Kidney (tissue), 14 donors: Measurements from ENCODE around the gene GIMAP7. TPM values are rescaled to one million over a fixed set of nuclear protein-coding genes. Genes with fewer than 3 reads are reported as not detected.
A peak's percentile ranks its signal among the peaks of the same experiment; 100 is the strongest.
"Not testable (repeated sequence)": the region's sequence is repeated elsewhere in the genome, so short reads cannot be mapped to it uniquely, and the experiment has no call there.

Experiments used
- DNase-seq, 5 donors: peaks; one replicate each; pipeline ENCODE4 v3.0.0-alpha.2; 2013 to 2020
- FAIRE-seq: peaks from 2 replicates; lab custom pipeline; 2012; peaks lifted over from hg19 to GRCh38; lab: Jason Lieb, UNC
- H3K27ac ChIP-seq, 2 donors: one replicate each; pipeline ENCODE4 v1.7.0; 2013; ENCODE audit warnings: low read depth in 2 of 2, low read length in 2 of 2, inconsistent platforms in 1 of 2
- H3K27me3 ChIP-seq: one replicate; pipeline ENCODE4 v1.7.1; 2013; ENCODE audit warnings: low read length, inconsistent platforms; ENCODE audit not compliant: control insufficient read depth, insufficient read depth
- H3K36me3 ChIP-seq, 3 donors: one replicate each; pipeline versions ENCODE4 v1.7.0 to v1.7.1; 2013; ENCODE audit warnings: low read length in 3 of 3, control low read depth in 1 of 3, inconsistent platforms in 1 of 3; ENCODE audit not compliant: insufficient read depth in 3 of 3, control insufficient read depth in 2 of 3
- H3K4me1 ChIP-seq, 3 donors: one replicate each; pipeline versions ENCODE4 v1.7.0 to v1.7.1; 2013; ENCODE audit warnings: low read length in 3 of 3, inconsistent platforms in 1 of 3, low read depth in 1 of 3; ENCODE audit not compliant: control insufficient read depth in 2 of 3, insufficient read depth in 2 of 3
- H3K4me3 ChIP-seq, 3 donors: one replicate each; pipeline versions ENCODE4 v1.7.0 to v1.8.1; 2013; ENCODE audit warnings: low read length in 3 of 3, control low read depth in 1 of 3, inconsistent platforms in 1 of 3
- H3K9ac ChIP-seq, 3 donors: one replicate each; pipeline versions ENCODE4 v1.7.0 to v1.7.1; 2013; ENCODE audit warnings: low read length in 3 of 3, control low read depth in 1 of 3, inconsistent platforms in 1 of 3
- H3K9me3 ChIP-seq, 3 donors: one replicate each; pipeline versions ENCODE4 v1.7.0 to v1.7.1; 2013; ENCODE audit warnings: low read length in 3 of 3, control low read depth in 1 of 3, inconsistent platforms in 1 of 3; ENCODE audit not compliant: control insufficient read depth in 2 of 3, insufficient read depth in 1 of 3
- CTCF ChIP-seq: IDR thresholded peaks from 3 replicates; pipeline ENCODE4 v1.5.1; 2012; ENCODE audit warnings: mild to moderate bottlenecking, moderate library complexity, borderline replicate concordance; ENCODE audit not compliant: insufficient read depth; ENCODE audit errors: extremely low read depth
- intact Hi-C: fragments of 100-400 bp; cut with DNase I; formaldehyde crosslinking; loops from one replicate; pipeline ENCODE4 v1.11.1; 2022
- polyA plus RNA-seq: library from polyadenylated mRNA; stranded (reverse); fragments of 350-450 nt; fragmentation: Illumina TruSeq; extraction: RNeasy Lipid Tissue Mini Kit (QIAGEN cat#74804); gene quantifications from one replicate; pipeline ENCODE4 v1.2.3, GENCODE V29; 2014; ENCODE audit warnings: low read depth, low replicate concordance; ENCODE audit not compliant: insufficient read depth
- total RNA-seq: library from RNA; stranded (reverse); fragmentation: NEBNext Ultra II Directional; extraction: Animal tissue kit (Norgen Biotek cat#: 25700); gene quantifications from one replicate; pipeline ENCODE4 v1.2.1, GENCODE V29; 2021
- donor health status: control.
- donor health status: control.
- donor health status: control.
- donor health status: control.
- donor health status: control.
- donor health status: DM: yes; HTN: yes; CAD: no.
- donor health status: Normal renal cell carcinoma (clear cell type).

GIMAP7 gene
- total and polyA plus RNA-seq, 2 donors from 2014 or later = 36.0 to 43.6 TPM

GRCh38 chr7:150481186-150481920 lies 33.3 kb upstream of the GIMAP7 start:
- FAIRE-seq (no peak), DNase-seq (no peak)
- no peak overlapping the region for H3K4me3 ChIP-seq
- intact Hi-C loops = no loop called here
- H3K36me3 ChIP-seq = no peaks in the 10 kb centered on the region
- H3K27ac ChIP-seq = peak overlapping the region in 1 of 2 donors; percentile 28
- H3K27me3 ChIP-seq = no peaks in the 10 kb centered on the region
- no peak for TF ChIP-seq CTCF
- H3K4me1 ChIP-seq = no peaks in the 10 kb centered on the region
- H3K9ac ChIP-seq = no peak overlapping the region
- no peaks in the 10 kb centered on the region for H3K9me3 ChIP-seq

- intact Hi-C loops = no loop called here
- FAIRE-seq = no peak
Measured at GRCh38 chr7:150481922-150482321, 32.8 kb upstream of the GIMAP7 start.

GRCh38 chr7:150483514-150483913 lies 31.2 kb upstream of the GIMAP7 start:
- H3K9me3 ChIP-seq, H3K4me1 ChIP-seq, H3K4me3 ChIP-seq, H3K36me3 ChIP-seq, H3K27me3 ChIP-seq, intact Hi-C loops, H3K9ac ChIP-seq, H3K27ac ChIP-seq: not testable (repeated sequence)
- FAIRE-seq (peak; percentile 54), DNase-seq (peak in 1 of 5 donors; percentile 22)

More at GRCh38 chr7:150481922-150482321, 32.8 kb upstream of the GIMAP7 start:
- Histone ChIP-seq H3K27me3 (no peaks in the 10 kb centered on the region), H3K36me3 (no peaks in the 10 kb centered on the region), H3K4me1 (no peaks in the 10 kb centered on the region), H3K9me3 (no peaks in the 10 kb centered on the region), H3K27ac (no peak overlapping the region), H3K9ac (no peak overlapping the region), H3K4me3 (no peak overlapping the region)
- TF ChIP-seq CTCF = no peak
- no peak for DNase-seq

GRCh38 chr7:150484071-150484470 lies 30.6 kb upstream of the GIMAP7 start:
- FAIRE-seq = peak; percentile 32
- DNase-seq = peak in 1 of 5 donors; percentile 25
- H3K9ac ChIP-seq, H3K4me3 ChIP-seq, H3K9me3 ChIP-seq, H3K27me3 ChIP-seq, H3K36me3 ChIP-seq, H3K27ac ChIP-seq, intact Hi-C loops, H3K4me1 ChIP-seq: not testable (repeated sequence)
